ENCODE measurements around the gene CCNJL.

Gene CCNJL

GRCh38 chr5:160311491-160312133 lies 752 bp downstream of the CCNJL start:
- H3K9me3 ChIP-seq = no peaks in the 10 kb centered on the region
- H3K4me1 ChIP-seq = no peaks in the 10 kb centered on the region
- no peaks in the 10 kb centered on the region for H3K27me3 ChIP-seq
- H3K4me3 ChIP-seq (ENCODE audit: low read depth, low read length) = peak overlapping the region; percentile 85
- H3K36me3 ChIP-seq = no peaks in the 10 kb centered on the region
- peak; percentile 33 for DNase-seq
- no peak for TF ChIP-seq CTCF (IDR thresholded peaks at IDR 0.05; ENCODE audit: low read depth, low read length)

- H3K36me3 ChIP-seq = no peaks in the 10 kb centered on the region
- no peak for DNase-seq
- no peak for TF ChIP-seq CTCF (IDR thresholded peaks at IDR 0.05; ENCODE audit: low read depth, low read length)
- no peaks in the 10 kb centered on the region for H3K4me1 ChIP-seq
- no peaks in the 10 kb centered on the region for H3K27me3 ChIP-seq
- no peaks in the 10 kb centered on the region for H3K9me3 ChIP-seq
- no peak overlapping the region; the same call in 1 of the 2 replicates for H3K4me3 ChIP-seq (ENCODE audit: low read depth, low read length)
Observed at GRCh38 chr5:160310552-160311295, 1.6 kb downstream of the CCNJL start.

- H3K36me3 ChIP-seq = no peaks in the 10 kb centered on the region
- no peak for TF ChIP-seq CTCF (IDR thresholded peaks at IDR 0.05; ENCODE audit: low read depth, low read length)
- H3K4me1 ChIP-seq = no peaks in the 10 kb centered on the region
- H3K4me3 ChIP-seq (ENCODE audit: low read depth, low read length) = no peak overlapping the region
- H3K9me3 ChIP-seq = no peaks in the 10 kb centered on the region
- no peak for DNase-seq
- no peaks in the 10 kb centered on the region for H3K27me3 ChIP-seq
Observed at GRCh38 chr5:160310140-160310539, 2.2 kb downstream of the CCNJL start.

GRCh38 chr5:160306696-160307095 lies 5.7 kb downstream of the CCNJL start:
- Histone ChIP-seq H3K27me3 (no peaks in the 10 kb centered on the region), H3K9me3 (no peaks in the 10 kb centered on the region), H3K4me3 (ENCODE audit: low read depth, low read length) (no peak overlapping the region), H3K4me1 (no peaks in the 10 kb centered on the region), H3K36me3 (peaks cover 7% of the 10 kb centered on the region; the same call in 1 of the 2 replicates)
- DNase-seq = no peak
- no peak for TF ChIP-seq CTCF (IDR thresholded peaks at IDR 0.05; ENCODE audit: low read depth, low read length)

- Histone ChIP-seq H3K36me3 (peaks cover 7% of the 10 kb centered on the region; the same call in 1 of the 2 replicates), H3K9me3 (no peaks in the 10 kb centered on the region), H3K4me1 (no peaks in the 10 kb centered on the region), H3K4me3 (ENCODE audit: low read depth, low read length) (no peak overlapping the region), H3K27me3 (no peaks in the 10 kb centered on the region)
- DNase-seq = no peak
- TF ChIP-seq CTCF (IDR thresholded peaks at IDR 0.05; ENCODE audit: low read depth, low read length) = no peak
Observed at GRCh38 chr5:160305319-160305718, 7.0 kb downstream of the CCNJL start.

GRCh38 chr5:160303690-160304089 lies 8.7 kb downstream of the CCNJL start:
- Histone ChIP-seq H3K4me1 (no peaks in the 10 kb centered on the region), H3K4me3 (ENCODE audit: low read depth, low read length) (no peak overlapping the region), H3K36me3 (peaks cover 7% of the 10 kb centered on the region; the same call in 1 of the 2 replicates), H3K27me3 (no peaks in the 10 kb centered on the region), H3K9me3 (no peaks in the 10 kb centered on the region)
- TF ChIP-seq CTCF (IDR thresholded peaks at IDR 0.05; ENCODE audit: low read depth, low read length) = no peak
- DNase-seq = no peak
